Stimulated activated naive CD8-positive, alpha-beta T cell treated with anti-CD3 and anti-CD28 coated beads, Interleukin-15, amount 100 ng/mL, for 72 hours (primary cell): ENCODE measurements around the gene TOLLIP.
"Not testable (repeated sequence)": the region's sequence is repeated elsewhere in the genome, so short reads cannot be mapped to it uniquely, and the experiment has no call there.

Source experiments
- ATAC-seq: fragments of 150-1000 bp; cut with Tn5 transposase; 2 replicates; pipeline ENCODE4 v1.10.0; 2021; ENCODE audit warnings: mild to moderate bottlenecking, moderate library complexity
- DNase-seq, 2 donors: peaks; one replicate each; pipeline ENCODE4 v3.0.0; 2021 to 2022
- H3K27ac Mint-ChIP-seq, 2 donors: one replicate each; pipeline ENCODE4 v1.8.0; 2022; ENCODE audit warnings: mild to moderate bottlenecking in 2 of 2, mixed read lengths in 2 of 2, moderate library complexity in 2 of 2
- H3K27me3 Mint-ChIP-seq: one replicate; pipeline ENCODE4 v1.8.0; 2022; ENCODE audit warnings: mixed read lengths
- H3K4me1 Mint-ChIP-seq: one replicate; pipeline ENCODE4 v1.8.0; 2022; ENCODE audit warnings: mild to moderate bottlenecking, mixed read lengths
- H3K4me3 Mint-ChIP-seq, 2 donors: one replicate each; pipeline ENCODE4 v1.8.0; 2022; ENCODE audit warnings: mild to moderate bottlenecking in 2 of 2, mixed read lengths in 2 of 2, moderate library complexity in 1 of 2
- H3K9me3 Mint-ChIP-seq, 2 donors: one replicate each; pipeline ENCODE4 v1.8.0; 2022; ENCODE audit warnings: mixed read lengths in 2 of 2

The TOLLIP gene

DNA sequence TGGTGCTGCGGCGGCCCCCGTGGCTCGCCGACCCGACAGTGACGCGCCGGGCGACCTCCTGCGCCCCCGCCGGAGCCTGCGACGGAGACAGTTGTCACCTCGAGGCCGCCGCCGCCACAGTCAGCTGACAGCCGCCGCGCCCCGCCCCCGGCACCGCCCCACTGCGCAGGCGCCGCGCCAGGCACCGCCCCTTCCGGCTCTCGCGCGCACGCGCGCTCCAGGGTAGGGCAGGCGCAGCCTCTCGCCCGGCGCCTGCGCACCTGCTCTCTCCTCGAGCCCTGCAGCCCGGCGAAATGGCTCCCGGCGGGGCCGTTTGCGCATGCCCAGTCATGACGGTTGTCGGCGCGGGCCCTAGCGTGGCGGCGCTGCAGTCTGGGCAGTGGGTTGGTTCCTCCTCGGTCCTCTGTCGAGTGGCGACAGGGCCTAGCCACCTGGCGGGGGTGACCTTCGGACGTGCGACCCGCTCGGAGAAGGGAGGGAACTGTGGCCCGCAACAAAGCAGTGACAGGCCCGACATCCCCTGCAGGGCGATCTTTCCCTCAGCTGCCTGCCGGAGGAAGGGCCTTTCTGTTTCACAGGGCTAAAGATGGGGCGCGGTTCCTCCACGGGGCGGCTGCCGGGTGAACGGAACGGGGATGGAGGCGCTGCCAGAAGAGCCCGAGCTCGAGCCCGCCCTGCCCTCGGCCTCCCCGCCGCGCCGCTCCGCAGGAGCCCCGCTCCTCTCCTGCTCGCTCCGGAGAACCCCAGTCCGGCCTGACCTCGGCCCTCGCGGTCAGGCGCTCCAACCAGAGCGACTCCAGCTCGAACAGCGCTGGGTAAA is at the start of gene TOLLIP:
TSS of gene TOLLIP (minus strand) at position 135 of the 820 bp plus-strand sequence. CDS start at position 1, 134 bp downstream.
- DNase-seq (peak; percentile 98 to 99), ATAC-seq (peak; percentile 88)
- peak within 1 kb of the TSS; percentile 94 to 96 for H3K27ac Mint-ChIP-seq
- no peaks in the 10 kb centered on the region for H3K27me3 Mint-ChIP-seq
- peaks cover 54% of the 10 kb centered on the region for H3K4me1 Mint-ChIP-seq
- peak within 1 kb of the TSS; percentile 88 to 94 for H3K4me3 Mint-ChIP-seq
- H3K9me3 Mint-ChIP-seq = peaks cover 15 to 16% of the 10 kb centered on the region in 2 donors

DNA sequence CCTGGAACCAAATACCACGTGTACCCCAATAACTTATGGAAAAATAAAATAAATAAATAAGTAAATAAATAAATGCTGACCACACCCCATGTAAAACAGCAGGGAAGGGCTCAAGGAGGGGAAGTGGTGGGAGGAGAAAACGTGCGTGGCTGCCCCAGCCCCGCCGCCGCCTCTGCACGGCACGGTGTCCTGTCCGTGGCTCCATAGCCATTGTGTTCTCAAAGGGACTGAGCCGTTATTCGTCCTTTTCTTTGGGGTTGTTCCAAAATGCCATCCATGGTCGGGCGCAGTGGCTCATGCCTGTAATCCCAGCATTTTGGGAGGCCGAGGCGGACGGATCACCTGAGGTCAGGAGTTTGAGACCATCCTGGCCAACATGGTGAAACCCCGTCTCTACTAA is 49.5 kb upstream of the TOLLIP start:
- not testable (repeated sequence) for H3K9me3 Mint-ChIP-seq, ATAC-seq, H3K4me1 Mint-ChIP-seq, H3K4me3 Mint-ChIP-seq, H3K27ac Mint-ChIP-seq, DNase-seq
- H3K27me3 Mint-ChIP-seq = peaks cover 12% of the 10 kb centered on the region

DNA sequence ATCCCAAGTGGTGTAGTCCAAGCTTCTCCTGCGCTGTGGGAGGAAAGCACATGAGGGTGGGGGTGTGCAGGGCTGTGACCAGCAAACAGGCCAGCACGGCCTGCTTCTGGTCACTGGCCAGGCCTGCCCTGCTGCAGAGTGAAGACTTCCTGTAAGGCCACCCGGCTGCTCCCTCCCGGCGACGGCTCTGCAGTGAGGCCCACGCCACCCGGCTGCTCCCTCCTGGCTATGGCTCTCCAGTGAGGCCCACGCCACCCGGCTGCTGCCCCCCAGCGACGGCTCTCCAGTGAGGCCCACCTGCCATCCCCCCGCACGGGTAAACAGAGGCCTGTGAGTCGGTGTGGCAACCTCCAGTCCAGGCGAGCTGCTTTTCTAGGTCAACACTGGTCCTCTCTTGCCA is 48.9 kb upstream of the TOLLIP start:
- no peaks in the 10 kb centered on the region for H3K4me1 Mint-ChIP-seq
- ATAC-seq (no peak), DNase-seq (no peak)
- no peak overlapping the region for H3K4me3 Mint-ChIP-seq
- H3K27ac Mint-ChIP-seq = no peak overlapping the region
- no peaks in the 10 kb centered on the region for H3K9me3 Mint-ChIP-seq
- H3K27me3 Mint-ChIP-seq = peaks cover 12% of the 10 kb centered on the region

DNA sequence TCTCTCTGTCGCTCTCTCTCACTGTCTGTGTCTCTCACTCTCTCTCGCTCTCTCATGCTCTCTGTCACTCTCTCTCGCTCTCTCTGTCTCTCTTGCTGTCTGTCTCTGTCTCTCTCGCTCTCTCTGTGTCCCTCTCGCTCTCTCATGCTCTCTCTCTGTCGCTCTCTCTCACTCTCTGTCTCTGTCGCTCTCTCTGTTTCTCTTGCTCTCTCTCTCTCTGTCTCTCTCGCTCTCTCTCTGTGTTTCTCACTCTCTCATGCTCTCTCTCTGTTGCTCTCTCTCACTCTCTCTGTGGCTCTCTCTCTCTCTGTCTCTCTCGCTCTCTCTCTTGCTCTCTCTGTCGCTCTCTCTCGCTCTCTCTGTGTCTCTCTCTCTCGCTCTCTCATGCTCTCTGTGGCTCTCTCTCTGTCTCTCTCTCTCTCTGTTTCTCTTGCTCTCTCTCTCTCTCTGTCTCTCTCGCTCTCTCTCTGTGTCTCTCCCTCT is 47.1 kb upstream of the TOLLIP start:
- peaks cover 12% of the 10 kb centered on the region for H3K27me3 Mint-ChIP-seq
- DNase-seq (no peak), ATAC-seq (no peak)
- H3K4me1 Mint-ChIP-seq = no peaks in the 10 kb centered on the region
- no peak overlapping the region for H3K4me3 Mint-ChIP-seq
- H3K27ac Mint-ChIP-seq = no peak overlapping the region
- no peaks in the 10 kb centered on the region for H3K9me3 Mint-ChIP-seq

DNA sequence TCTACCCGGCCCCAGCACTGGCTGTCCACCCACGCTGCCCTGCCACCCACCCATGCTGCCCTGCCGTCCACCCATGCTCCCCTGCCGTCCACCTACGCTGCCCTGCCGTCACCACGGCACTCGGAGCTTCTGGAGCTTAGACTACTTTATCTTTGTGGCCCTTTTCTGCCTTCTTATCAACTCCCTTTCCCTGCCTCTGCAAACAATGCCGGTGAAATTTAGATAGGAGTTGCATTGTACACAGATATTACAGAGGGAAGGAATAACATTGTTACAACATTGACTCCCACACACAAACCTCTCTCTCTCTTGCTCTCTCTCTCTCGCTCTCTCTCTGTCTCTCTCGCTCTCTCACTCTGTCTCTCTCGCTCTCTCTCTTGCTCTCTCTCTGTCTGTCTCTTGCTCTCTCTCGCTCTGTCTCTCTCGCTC is 46.6 kb upstream of the TOLLIP start:
- Mint-ChIP-seq H3K27me3 (peaks cover 12% of the 10 kb centered on the region), H3K4me1 (no peaks in the 10 kb centered on the region), H3K27ac (no peak overlapping the region), H3K4me3 (no peak overlapping the region), H3K9me3 (no peaks in the 10 kb centered on the region)
- no peak for DNase-seq
- no peak for ATAC-seq

DNA sequence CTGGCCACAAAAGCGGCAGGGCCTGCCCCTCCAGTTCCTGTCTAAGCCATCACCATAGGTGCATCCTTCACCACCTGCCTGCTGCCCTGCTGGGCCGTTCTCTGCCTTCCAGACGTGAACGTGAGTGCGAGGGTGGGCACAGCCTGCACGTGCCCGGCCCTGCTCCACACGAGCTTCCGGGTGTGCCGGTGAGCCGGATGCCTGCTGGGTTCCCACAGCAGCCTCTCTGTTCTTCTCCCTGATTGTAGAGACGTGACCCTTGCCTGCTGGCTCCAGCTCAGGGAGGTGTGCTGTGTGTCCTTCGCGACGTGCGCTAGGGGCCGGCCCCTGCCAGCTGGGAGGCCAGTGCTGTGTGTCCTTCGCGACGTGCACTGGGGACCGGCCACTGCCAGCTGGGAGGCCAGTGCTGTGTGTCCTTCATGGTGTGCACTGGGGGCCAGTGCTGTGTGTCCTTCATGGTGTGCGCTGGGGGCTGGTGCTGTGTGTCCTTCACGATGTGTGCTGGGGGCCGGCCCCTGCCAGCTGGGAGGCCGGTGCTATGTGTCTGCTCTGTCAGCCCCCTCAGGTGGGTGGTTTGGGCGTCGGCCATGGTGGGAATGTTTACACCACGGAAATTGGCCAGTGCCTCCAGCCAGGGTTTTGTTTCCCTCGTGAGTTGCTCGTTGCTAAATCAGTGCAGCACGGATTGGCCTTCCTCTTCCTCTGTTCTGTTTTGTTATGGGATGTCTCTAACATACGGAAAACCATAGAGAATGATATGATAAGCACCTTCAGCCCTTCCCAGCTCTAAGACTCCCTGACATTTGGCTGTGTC is 44.9 kb upstream of the TOLLIP start:
- Mint-ChIP-seq H3K9me3 (no peaks in the 10 kb centered on the region), H3K4me3 (no peak overlapping the region), H3K27me3 (peaks cover 12% of the 10 kb centered on the region), H3K27ac (no peak overlapping the region), H3K4me1 (no peaks in the 10 kb centered on the region)
- DNase-seq (no peak), ATAC-seq (no peak)

DNA sequence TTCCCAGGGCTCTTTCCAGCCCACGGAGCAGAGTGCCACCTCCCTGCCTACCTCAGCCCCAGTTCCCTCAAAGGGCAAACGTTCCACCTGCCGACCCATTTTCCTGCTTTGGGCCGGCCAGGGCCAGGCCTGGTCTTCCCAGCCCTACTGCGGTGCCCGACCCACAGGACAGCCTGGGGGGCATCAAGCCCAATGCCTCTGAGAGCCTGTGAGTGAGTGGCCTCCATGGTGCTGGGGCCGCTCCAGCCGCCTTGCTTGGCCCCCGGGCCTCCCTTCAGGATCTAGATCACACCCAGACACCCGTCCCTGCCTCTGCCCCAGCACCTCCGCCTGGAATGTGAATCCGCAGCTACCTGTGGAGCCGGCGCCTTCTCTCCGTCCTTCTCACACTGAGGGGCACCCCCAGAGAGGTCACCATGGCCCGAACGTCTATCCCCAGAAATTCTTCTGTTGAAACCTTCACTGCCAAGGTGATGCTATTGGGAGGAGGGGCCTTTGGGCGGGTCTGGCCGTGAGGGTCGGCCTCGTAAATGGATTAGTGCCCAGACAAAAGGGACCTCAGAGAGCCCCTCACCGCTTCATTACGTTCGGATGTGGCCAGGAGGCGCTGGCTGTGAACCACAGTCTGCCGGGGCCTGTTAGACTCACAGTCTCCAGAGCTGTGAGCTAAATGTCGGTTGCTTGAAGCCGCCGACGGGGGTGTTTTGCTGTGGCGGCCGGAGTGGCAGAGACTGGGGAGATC is 44.1 kb upstream of the TOLLIP start:
- Mint-ChIP-seq H3K4me1 (no peaks in the 10 kb centered on the region), H3K27me3 (peaks cover 12% of the 10 kb centered on the region), H3K9me3 (no peaks in the 10 kb centered on the region), H3K4me3 (no peak overlapping the region), H3K27ac (no peak overlapping the region)
- DNase-seq = no peak
- no peak for ATAC-seq

DNA sequence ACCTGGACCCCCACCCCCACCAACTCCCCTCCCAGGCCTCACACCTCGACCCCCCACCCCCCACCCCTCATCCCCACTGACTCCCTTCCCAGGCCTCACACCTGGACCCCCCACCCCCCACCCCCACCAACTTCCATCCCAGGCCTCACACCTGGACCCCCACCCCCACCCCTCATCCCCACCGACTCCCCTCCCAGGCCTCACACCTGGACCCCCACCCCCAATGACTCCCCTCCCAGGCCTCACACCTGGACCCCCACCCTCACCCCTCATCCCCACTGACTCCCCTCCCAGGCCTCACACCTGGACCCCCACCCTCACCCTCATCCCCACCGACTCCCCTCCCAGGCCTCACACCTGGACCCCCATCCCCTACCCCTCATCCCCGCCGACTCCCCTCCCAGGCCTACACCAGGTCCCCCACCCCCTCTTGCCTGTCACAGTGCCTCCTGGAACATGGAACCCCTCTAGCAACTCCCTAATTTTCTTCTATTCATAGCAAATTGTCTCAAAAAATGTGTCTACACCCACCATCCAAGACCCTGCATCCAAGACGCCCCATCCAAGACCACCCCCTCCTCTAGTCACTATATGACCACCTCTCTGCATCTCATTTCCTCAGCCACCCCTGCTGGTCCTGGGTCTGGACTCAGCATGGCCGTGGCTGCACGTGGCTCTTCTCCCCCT is 43.4 kb upstream of the TOLLIP start:
- Mint-ChIP-seq H3K27ac (no peak overlapping the region), H3K27me3 (peaks cover 12% of the 10 kb centered on the region), H3K4me3 (no peak overlapping the region), H3K4me1 (no peaks in the 10 kb centered on the region), H3K9me3 (no peaks in the 10 kb centered on the region)
- no peak for DNase-seq
- no peak for ATAC-seq

DNA sequence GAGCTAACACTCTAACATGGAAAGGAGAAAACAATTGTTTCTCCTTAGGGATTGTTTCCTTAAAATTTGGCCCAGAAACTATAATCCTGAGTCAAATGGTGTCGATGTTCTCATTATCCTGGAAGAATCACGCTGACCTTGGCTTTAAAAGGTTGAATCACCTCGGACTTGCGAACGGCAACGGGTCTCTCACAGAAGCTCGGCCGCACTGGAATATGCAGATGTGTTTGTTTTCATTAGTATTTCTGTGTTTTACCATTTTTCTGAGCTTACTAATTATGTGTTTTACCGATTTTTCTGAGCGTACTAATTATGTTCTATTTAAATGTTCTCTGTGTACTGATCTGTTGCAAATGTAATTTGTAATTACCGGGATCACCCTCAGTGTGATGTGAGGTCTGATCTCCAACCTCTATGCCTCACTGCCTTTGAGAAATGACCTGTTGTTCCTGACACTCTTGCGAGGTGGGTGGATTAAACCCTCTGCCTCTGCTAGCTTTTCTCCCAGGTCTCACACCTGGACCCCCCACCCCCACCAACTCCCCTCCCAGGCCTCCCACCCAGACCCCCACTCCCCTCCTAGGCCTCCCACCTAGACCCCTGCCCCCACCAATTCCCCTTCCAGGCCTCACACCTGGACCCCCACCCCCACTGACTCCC is 42.0 kb upstream of the TOLLIP start:
- H3K4me3 Mint-ChIP-seq = no peak overlapping the region
- H3K9me3 Mint-ChIP-seq = no peaks in the 10 kb centered on the region
- H3K27ac Mint-ChIP-seq = no peak overlapping the region
- H3K27me3 Mint-ChIP-seq = peaks cover 6% of the 10 kb centered on the region
- DNase-seq (no peak), ATAC-seq (no peak)
- no peaks in the 10 kb centered on the region for H3K4me1 Mint-ChIP-seq

DNA sequence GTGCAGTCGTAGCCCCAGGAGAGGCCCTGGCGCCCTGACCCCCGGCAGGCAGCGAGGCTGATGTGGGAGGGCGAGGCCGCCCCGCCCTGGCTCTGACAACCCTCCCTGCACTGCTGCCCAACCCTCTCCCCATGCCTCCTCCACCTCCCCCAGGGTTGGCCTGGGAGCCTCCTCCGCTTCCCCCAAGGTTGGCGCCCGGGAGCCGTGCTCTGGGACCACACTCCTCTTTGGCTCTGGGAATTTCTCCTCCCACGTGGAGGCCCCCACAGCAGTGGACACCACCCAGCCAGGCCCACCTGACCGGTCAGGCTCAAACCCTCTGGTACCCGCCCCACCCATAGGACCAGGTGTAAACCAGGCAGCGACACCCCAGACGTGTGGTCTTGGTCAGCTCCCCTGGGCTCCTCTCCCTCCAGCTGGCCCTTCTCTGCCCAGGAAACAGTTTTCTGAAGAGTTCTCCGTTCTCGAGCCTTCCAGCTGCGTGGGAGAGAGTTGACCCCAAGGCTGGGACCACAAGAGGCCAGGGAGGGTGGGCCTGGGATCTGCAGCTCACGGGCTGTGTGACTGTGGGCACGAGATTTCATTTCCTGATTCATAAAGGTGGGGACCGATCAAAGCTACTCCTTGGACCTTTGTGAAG is 40.8 kb upstream of the TOLLIP start:
- DNase-seq (no peak), ATAC-seq (no peak)
- Mint-ChIP-seq H3K4me1 (peaks cover 7% of the 10 kb centered on the region), H3K4me3 (no peak overlapping the region), H3K27me3 (no peaks in the 10 kb centered on the region), H3K27ac (no peak overlapping the region), H3K9me3 (no peaks in the 10 kb centered on the region)

DNA sequence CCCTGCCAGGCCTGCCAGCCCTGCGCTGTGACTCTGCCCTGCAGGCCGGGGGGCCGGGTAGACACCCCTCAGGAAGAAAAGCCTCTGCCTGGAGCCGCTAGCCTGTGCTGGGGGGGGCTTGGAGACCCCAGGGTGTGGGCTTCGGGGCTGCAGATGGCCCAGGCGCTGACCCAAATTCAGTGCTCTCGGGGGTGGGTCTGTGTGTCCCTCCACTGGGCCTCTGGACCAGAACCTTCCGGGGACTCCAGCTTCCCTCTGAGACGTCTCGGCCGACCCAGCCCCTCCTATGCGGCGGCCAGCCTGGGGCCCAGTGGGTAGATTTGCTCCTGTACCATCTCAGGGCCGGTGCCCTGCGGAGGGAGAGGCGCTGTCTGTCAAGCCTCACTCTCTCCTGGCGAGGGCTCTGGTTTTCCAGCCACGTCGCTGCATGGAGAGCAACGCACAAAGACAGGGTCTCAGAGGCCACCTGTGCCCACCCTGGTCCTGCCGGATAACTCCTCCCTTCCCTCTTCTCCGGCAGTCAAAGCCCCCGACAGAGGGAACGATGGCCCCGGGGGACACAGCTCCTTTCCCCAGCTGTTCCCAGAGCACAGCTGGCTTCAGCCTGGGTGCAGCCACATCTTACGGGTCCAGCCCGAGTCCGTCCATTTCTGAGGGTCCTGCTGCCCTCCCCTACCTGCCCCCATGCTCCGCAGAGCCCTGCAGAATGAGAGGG is 40.1 kb upstream of the TOLLIP start:
- Mint-ChIP-seq H3K27me3 (no peaks in the 10 kb centered on the region), H3K4me1 (peaks cover 7% of the 10 kb centered on the region), H3K9me3 (no peaks in the 10 kb centered on the region), H3K27ac (no peak overlapping the region), H3K4me3 (no peak overlapping the region)
- DNase-seq (no peak), ATAC-seq (no peak)

DNA sequence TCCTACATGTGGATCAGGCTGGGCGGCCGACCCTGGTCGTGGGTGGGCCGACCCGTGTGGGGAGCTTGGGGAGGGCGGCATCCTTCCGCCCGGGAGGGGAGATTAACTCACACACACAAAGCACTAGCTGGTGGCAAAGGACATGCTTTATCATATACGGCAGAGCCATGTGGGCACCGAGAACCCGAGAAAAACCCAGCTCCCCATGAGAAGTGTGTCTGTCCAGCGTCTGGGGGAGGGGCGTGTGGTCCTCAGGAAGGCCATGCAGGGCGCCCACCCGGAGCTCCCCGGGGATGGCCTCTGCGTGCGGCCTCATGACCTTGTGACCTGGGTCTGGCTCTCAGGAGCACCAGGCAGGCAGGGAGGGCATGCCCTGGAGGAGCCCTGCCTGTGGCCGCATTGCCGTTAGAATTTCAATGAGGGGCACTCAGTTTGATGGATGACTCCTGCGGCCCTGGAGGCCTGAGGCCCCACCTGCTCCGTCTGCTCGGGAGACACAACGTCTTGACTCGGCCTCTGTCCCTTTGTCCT is 39.4 kb upstream of the TOLLIP start:
- no peaks in the 10 kb centered on the region for H3K9me3 Mint-ChIP-seq
- H3K4me1 Mint-ChIP-seq = peaks cover 7% of the 10 kb centered on the region
- ATAC-seq (no peak), DNase-seq (no peak)
- no peaks in the 10 kb centered on the region for H3K27me3 Mint-ChIP-seq
- H3K4me3 Mint-ChIP-seq = no peak overlapping the region
- peak overlapping the region; percentile 10 to 14 for H3K27ac Mint-ChIP-seq

DNA sequence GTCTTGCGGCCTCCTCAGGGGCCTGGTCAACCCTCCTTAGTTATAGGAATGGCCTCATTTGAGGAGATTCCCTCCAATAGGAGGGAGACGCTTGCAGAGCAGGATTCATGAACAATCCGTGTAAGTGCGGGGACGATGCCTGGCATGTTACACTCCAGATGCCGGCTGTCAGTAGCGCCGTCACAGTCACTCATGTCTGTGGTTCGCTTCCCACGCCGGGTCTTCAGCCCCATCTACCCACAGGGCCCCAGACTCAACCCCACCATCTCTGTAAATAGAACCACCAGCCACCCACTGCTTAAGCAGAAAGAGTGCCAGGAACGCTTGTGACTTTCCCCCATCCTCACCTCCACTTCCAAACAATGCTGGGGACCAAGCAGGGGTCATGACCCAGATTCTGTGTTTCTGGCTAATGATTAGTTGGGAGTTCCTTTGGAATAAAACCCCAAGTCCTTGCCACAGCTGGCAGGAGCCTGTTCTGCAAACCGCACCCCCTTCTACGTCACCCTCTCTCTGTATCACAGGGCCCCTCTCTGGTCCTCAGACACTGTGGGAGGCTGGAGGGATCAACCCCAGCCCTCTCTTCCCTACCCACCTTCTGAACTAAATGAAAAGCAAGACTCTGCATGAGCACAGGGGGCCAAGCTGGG is 38.8 kb upstream of the TOLLIP start:
- Mint-ChIP-seq H3K27me3 (no peaks in the 10 kb centered on the region), H3K27ac (peak overlapping the region; percentile 14 to 72), H3K9me3 (no peaks in the 10 kb centered on the region), H3K4me1 (peaks cover 7% of the 10 kb centered on the region), H3K4me3 (no peak overlapping the region)
- no peak for DNase-seq
- ATAC-seq = no peak
